ENCODE measurements around the gene CDH15. TPM values are rescaled to one million over a fixed set of nuclear protein-coding genes. Genes with fewer than 3 reads are reported as not detected.

The CDH15 gene
- total and polyA plus RNA-seq, 2 of the 13 experiments (the other 11 are each of a cell fraction or from before 2014, with no cell fraction given): 0.74 to 2.2 TPM

GRCh38 chr16:89217388-89218191 lies 46.0 kb downstream of the CDH15 start, which contains the start of gene ZNF778 (continued):
- TF ChIP-seq GLMP (CRISPR knock-in tag; IDR thresholded peaks at IDR 0.05; ENCODE audit: borderline replicate concordance) (no peak), ZNF451 (CRISPR knock-in tag; IDR thresholded peaks at IDR 0.05) (peak; percentile 66), HBP1 (CRISPR knock-in tag; IDR thresholded peaks at IDR 0.05; ENCODE audit: low read depth) (peak; percentile 68; the same call in 1 of the 2 replicates), ZFP91 (CRISPR knock-in tag; IDR thresholded peaks at IDR 0.05; ENCODE audit: borderline replicate concordance) (peak; percentile 94; the same call in 1 of the 2 replicates), ZSCAN9 (CRISPR knock-in tag; IDR thresholded peaks at IDR 0.05; ENCODE audit: borderline replicate concordance) (peak; percentile 84), POLR2AphosphoS5 (IDR thresholded peaks at IDR 0.05; ENCODE audit: low read depth, low read length) (peak; percentile 94), SP1 (IDR thresholded peaks at IDR 0.05) (no peak), SP1 (CRISPR knock-in tag; IDR thresholded peaks at IDR 0.05) (peak; percentile 90), ZNF263 (CRISPR knock-in tag; IDR thresholded peaks at IDR 0.05) (peak; percentile 81), SNAPC4 (CRISPR knock-in tag; IDR thresholded peaks at IDR 0.05) (no peak), ZNF580 (CRISPR knock-in tag; IDR thresholded peaks at IDR 0.05; ENCODE audit: borderline replicate concordance, low read depth) (peak; percentile 95; the same call in 1 of the 2 replicates), NR2F1 (CRISPR knock-in tag; IDR thresholded peaks at IDR 0.05) (peak; percentile 12 to 26; a peak in 1 of 4 replicates), SYNCRIP (IDR thresholded peaks at IDR 0.05; ENCODE audit: insufficient read depth, low read depth, low read length) (no peak), JARID2 (CRISPR knock-in tag; IDR thresholded peaks at IDR 0.05; ENCODE audit: insufficient replicate concordance) (no peak), ZNF792 (CRISPR knock-in tag; IDR thresholded peaks at IDR 0.05) (peak; percentile 92), DRAP1 (CRISPR knock-in tag; IDR thresholded peaks at IDR 0.05) (peak; percentile 76), ZNF121 (CRISPR knock-in tag; IDR thresholded peaks at IDR 0.05) (no peak), TEAD3 (CRISPR knock-in tag; optimal IDR thresholded peaks at IDR 0.05; ENCODE audit: borderline replicate concordance) (no peak), BORCS8-MEF2B (CRISPR knock-in tag; IDR thresholded peaks at IDR 0.05) (peak; percentile 84; the same call in 1 of the 2 replicates), SALL1 (CRISPR knock-in tag; IDR thresholded peaks at IDR 0.05) (peak; percentile 90)
